ENCODE measurements around the gene SLC25A30. TPM values are rescaled to one million over a fixed set of nuclear protein-coding genes. Genes with fewer than 3 reads are reported as not detected.

Gene SLC25A30
- total and polyA plus RNA-seq, 2 of the 13 experiments (the other 11 are each of a cell fraction or from before 2014, with no cell fraction given) = 19.6 to 22.5 TPM

DNA sequence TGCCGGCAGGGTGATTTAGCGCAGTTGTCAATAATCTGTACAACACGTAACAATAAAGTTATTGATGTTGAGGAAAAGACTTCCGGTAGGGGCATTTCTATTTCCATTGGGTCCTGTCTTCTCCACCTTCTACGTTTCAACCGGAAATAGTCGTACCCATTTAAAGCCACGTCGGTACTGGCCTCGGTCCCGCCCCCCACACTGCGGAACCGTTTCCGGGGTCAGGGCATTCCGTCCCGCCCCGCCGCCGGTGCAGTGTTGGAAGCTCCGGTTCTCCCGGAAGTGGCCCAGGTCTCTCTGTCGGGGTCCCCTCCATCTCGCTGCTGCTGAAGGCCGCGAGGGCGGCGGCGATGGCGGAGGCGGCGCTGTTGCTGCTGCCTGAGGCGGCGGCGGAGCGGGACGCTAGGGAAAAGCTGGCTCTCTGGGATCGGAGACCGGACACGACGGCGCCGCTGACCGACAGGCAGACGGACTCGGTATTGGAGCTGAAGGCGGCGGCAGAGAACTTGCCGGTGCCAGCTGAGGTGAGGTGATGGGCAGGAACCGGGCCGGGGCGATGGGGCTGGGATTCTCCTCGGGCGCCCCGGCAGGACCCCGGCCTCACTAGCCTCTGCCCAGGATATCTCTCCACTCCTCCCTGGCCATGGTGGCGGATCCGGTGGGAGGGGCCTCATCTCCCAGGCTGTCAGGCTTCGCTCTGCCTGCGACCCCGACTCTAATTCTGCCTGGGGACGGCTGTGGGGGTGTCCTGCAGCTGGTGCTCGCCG lies 46.7 kb upstream of the SLC25A30 start, which contains the start of gene COG3 (continued):
- TF ChIP-seq ZC3H13 (CRISPR knock-in tag; IDR thresholded peaks at IDR 0.05) (peak; percentile 76), PHB2 (IDR thresholded peaks at IDR 0.05; ENCODE audit: partially characterized antibody) (no peak), ZBTB40 (IDR thresholded peaks at IDR 0.05) (peak; percentile 100), ZBTB40 (CRISPR knock-in tag; IDR thresholded peaks at IDR 0.05) (peak; percentile 100), ZNF781 (CRISPR knock-in tag; IDR thresholded peaks at IDR 0.05; ENCODE audit: borderline replicate concordance, not compliant biosample characterization) (peak; percentile 28), ZNF34 (CRISPR knock-in tag; IDR thresholded peaks at IDR 0.05; ENCODE audit: borderline replicate concordance) (no peak), ZNF672 (CRISPR knock-in tag; IDR thresholded peaks at IDR 0.05) (no peak)
- TF ChIP-seq, protein P1, sequence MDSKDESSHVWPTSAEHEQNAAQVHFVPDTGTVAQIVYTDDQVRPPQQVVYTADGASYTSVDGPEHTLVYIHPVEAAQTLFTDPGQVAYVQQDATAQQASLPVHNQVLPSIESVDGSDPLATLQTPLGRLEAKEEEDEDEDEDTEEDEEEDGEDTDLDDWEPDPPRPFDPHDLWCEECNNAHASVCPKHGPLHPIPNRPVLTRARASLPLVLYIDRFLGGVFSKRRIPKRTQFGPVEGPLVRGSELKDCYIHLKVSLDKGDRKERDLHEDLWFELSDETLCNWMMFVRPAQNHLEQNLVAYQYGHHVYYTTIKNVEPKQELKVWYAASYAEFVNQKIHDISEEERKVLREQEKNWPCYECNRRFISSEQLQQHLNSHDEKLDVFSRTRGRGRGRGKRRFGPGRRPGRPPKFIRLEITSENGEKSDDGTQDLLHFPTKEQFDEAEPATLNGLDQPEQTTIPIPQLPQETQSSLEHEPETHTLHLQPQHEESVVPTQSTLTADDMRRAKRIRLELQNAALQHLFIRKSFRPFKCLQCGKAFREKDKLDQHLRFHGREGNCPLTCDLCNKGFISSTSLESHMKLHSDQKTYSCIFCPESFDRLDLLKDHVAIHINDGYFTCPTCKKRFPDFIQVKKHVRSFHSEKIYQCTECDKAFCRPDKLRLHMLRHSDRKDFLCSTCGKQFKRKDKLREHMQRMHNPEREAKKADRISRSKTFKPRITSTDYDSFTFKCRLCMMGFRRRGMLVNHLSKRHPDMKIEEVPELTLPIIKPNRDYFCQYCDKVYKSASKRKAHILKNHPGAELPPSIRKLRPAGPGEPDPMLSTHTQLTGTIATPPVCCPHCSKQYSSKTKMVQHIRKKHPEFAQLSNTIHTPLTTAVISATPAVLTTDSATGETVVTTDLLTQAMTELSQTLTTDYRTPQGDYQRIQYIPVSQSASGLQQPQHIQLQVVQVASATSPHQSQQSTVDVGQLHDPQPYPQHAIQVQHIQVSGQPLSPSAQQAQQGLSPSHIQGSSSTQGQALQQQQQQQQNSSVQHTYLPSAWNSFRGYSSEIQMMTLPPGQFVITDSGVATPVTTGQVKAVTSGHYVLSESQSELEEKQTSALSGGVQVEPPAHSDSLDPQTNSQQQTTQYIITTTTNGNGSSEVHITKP (CRISPR knock-in tag; IDR thresholded peaks at IDR 0.05; ENCODE audit: low read depth) = no peak
- TF ChIP-seq, protein P2, sequence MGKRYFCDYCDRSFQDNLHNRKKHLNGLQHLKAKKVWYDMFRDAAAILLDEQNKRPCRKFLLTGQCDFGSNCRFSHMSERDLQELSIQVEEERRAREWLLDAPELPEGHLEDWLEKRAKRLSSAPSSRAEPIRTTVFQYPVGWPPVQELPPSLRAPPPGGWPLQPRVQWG (CRISPR knock-in tag; IDR thresholded peaks at IDR 0.05; ENCODE audit: borderline replicate concordance, low read depth) = no peak
- TF ChIP-seq, protein P3, sequence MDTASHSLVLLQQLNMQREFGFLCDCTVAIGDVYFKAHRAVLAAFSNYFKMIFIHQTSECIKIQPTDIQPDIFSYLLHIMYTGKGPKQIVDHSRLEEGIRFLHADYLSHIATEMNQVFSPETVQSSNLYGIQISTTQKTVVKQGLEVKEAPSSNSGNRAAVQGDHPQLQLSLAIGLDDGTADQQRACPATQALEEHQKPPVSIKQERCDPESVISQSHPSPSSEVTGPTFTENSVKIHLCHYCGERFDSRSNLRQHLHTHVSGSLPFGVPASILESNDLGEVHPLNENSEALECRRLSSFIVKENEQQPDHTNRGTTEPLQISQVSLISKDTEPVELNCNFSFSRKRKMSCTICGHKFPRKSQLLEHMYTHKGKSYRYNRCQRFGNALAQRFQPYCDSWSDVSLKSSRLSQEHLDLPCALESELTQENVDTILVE (CRISPR knock-in tag; IDR thresholded peaks at IDR 0.05) = peak; percentile 100

Measured in HepG2 (cell line).